Neural cell (in vitro differentiated cells): ENCODE data around the gene LRRC31.

ENCODE experiments used
- CTCF ChIP-seq: fragments of 450-650 bp; IDR thresholded peaks from 2 replicates; pipeline ENCODE4 v1.5.1; 2014; ENCODE audit warnings: antibody characterized with exemption, mild to moderate bottlenecking, moderate library complexity; ENCODE audit not compliant: poor library complexity, severe bottlenecking
- EZH2 ChIP-seq: fragments of 200-600, 300-800 bp; shearing (Covaris generic), sonication (generic); IDR thresholded peaks from 2 replicates; pipeline ENCODE4 v1.6.1; 2014; ENCODE audit warnings: antibody characterized with exemption, low read length, borderline replicate concordance, mild to moderate bottlenecking; ENCODE audit not compliant: insufficient read depth, poor library complexity, severe bottlenecking
- POLR2AphosphoS5 ChIP-seq: IDR thresholded peaks from 2 replicates; pipeline ENCODE4 v1.6.1; 2012
- TAF1 ChIP-seq: IDR thresholded peaks from 2 replicates; pipeline ENCODE4 v1.6.1; 2012; ENCODE audit warnings: low read depth
- TF ChIP-seq, protein P1 (sequence below): IDR thresholded peaks from 2 replicates; pipeline ENCODE4 v1.6.1; 2012; ENCODE audit warnings: borderline replicate concordance

- no peak for TF ChIP-seq CTCF
- TF ChIP-seq EZH2: no peak
- TF ChIP-seq, protein P1, sequence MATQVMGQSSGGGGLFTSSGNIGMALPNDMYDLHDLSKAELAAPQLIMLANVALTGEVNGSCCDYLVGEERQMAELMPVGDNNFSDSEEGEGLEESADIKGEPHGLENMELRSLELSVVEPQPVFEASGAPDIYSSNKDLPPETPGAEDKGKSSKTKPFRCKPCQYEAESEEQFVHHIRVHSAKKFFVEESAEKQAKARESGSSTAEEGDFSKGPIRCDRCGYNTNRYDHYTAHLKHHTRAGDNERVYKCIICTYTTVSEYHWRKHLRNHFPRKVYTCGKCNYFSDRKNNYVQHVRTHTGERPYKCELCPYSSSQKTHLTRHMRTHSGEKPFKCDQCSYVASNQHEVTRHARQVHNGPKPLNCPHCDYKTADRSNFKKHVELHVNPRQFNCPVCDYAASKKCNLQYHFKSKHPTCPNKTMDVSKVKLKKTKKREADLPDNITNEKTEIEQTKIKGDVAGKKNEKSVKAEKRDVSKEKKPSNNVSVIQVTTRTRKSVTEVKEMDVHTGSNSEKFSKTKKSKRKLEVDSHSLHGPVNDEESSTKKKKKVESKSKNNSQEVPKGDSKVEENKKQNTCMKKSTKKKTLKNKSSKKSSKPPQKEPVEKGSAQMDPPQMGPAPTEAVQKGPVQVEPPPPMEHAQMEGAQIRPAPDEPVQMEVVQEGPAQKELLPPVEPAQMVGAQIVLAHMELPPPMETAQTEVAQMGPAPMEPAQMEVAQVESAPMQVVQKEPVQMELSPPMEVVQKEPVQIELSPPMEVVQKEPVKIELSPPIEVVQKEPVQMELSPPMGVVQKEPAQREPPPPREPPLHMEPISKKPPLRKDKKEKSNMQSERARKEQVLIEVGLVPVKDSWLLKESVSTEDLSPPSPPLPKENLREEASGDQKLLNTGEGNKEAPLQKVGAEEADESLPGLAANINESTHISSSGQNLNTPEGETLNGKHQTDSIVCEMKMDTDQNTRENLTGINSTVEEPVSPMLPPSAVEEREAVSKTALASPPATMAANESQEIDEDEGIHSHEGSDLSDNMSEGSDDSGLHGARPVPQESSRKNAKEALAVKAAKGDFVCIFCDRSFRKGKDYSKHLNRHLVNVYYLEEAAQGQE: no peak
- no peak for TF ChIP-seq TAF1
- TF ChIP-seq POLR2AphosphoS5: no peak
Observed at GRCh38 chr3:169880576-169881250, 11.0 kb upstream of the LRRC31 start.
